NCI-H446 (cell line): ENCODE measurements around the gene DEPP1.

ENCODE experiments used
- DNase-seq, 2 experiments: peaks; one replicate each; lab custom pipeline; 2025; lab: John Stamatoyannopoulos, UW

DEPP1 gene

DNA sequence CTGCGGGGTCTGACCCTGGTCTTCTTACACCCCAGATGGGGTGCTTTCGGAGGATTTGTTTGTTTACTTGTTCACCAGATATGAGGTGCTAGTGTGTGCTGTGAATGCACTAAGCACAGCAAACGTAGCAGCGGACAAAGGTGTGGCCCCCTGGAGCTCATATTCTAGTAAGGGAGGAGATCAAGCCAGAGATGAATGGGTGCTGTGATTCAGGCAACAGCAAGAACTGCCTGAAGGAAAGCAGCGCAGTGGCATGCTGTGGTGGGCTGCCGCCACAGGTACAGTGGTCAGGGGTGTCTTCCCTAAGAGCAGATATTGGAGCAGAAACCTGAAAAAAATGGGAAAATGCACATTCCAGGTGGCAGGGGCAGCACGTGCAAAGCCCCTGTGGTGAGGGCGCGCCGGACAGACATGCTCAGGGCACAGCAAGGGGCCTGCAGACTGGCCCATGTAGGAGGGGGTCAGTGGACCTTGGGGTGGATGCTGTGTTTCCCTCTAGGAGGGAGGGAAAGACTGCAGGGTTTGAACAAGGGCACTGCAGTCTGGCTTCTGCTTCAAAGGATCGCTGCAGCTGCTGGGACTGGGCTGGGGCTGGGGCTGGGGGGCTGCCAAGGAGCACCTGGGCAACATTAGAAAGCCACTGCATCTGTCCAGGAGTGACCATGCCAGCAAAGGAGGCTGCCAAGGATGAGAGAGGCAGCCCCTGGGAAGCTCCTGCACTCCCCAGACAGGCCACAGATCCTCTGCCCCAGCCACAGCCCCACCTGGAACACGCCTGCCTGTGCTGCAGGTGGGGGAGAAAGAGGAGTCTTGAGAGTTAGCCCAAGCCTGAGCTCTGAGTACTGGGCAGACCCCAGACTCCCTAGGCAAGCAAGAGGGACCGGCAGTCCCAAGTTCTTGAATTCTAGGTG, 927 bp upstream of the DEPP1 start:
- peak in 1 of 2 experiments; percentile 10 for DNase-seq

GRCh38 chr10:44978213-44978569, 418 bp downstream of the DEPP1 start:
- DNase-seq = no peak

GRCh38 chr10:44977287-44978212, 1.1 kb downstream of the DEPP1 start:
- DNase-seq = no peak

DNA sequence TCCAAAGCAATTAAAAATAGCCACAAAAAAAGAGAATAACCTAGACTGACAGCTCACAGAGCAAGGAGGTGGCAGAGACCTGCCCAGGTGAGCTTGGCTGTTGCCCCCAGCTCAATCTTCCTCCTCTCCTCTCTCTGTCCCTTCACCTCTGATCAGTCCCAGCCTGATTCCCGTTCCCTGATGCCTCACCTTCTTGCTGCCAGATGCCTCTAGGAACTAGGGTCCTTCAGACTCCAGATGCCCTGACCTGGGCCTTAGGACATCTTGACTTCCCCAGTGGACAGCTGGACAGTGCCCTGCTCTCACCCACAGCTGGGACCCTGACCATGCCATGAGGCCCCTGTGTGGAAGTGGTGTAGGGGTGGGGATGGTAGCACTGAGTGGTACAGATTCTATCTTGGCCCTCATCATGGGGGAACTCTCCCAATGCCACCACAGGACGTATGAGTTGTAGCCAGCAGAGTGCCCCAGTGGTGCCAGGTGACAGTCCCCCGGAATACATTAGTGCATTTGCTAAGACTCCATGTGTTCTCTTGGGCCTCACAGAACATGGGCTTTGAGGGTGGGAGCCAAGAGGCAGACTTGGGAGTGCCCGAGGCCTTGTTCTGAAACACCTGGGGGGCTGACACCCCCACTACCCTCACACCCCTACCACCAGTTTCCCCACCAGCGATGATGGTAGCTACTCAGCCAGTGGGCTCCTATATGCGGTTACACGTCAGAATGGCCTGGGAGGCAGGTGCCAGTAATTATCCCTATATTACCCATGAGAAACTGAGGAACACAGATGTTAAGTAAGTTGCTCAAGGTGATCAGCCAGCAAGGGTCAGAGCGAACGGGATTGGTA, 2.0 kb downstream of the DEPP1 start:
- DNase-seq = no peak

DNA sequence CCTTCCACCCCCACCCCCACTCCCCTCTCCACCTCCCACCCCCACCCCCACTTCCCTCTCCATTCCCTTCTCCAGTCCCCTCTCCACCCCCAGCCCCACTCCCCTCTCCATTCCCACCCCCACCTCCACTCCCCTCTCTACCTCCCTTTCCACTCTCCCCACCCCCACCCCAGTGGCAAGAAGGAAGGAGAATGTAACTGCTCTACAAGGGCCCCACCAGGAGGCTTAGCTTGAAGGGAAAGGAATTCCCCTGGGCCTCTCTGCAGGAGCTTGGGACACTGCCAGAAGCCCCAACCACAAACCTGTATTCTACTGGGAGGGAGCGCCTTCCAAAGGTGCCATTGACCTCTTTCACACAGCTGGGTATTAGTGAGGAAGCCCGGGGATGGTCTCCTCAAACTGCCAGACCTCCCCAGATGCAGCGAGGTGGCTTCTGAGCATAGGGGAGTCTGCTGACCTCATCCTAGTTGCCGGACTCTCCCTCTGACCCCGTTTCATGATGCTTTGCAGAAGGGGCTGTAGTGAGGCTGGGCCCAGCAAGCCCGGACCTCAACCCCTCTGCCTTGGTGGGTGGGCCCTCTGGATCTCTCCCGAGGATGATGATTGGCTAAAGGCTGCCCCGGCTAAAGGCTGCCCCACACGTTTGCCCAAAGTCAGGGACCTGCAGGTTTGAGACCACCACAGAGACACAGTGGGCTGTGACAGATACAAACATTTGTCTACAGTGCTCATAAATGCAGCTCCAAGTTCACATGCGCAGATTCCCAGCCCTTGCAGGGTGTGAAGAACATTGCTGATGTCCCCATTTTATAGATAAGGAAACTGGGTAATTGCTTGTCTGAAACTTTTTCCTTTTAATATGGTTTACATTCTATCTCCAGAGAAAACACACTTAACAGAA, 2.9 kb downstream of the DEPP1 start:
- DNase-seq = no peak

- peak in 1 of 2 experiments; percentile 35 for DNase-seq
Observed at GRCh38 chr10:44974628-44975430, 3.8 kb downstream of the DEPP1 start.

GRCh38 chr10:44974082-44974627, 4.5 kb downstream of the DEPP1 start:
- no peak for DNase-seq

DNA sequence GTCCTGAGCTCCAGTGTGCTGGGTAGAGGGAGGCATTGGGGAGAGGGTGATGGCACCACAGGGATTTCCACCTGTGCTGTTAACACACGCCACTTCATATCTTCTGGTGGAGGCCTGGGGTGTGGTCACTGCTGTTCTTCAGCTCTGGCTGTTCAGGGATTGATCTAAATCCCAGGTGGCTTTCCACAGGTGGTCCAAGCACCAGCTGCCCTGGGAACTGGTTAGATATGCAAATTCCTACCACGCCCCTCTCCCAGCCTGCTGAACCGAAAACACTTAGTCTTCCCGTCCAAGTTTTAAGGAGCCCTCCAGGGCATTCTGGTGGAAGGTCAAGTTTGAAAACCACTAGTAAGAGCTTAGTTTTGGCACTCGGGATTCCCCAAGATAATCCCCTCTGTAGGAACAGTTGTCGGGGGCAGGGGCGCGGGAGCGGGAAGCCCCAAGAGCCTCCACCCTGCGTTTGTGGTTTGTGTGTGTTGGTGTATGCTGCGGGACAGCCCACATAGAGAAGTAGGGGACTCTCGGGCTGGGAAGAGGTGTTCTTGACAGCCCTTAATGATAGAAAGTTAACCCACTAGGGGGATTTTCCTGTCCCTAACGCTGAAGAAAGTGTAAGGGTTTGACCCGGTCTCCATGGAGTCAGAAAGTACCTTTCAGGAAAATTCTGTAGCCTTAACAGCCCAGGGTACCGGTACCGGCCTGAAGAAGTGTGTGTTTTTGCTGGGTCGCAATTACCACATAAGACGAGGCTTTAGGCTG, 5.1 kb downstream of the DEPP1 start:
- DNase-seq = no peak

- DNase-seq = no peak
Observed at GRCh38 chr10:44972874-44973306, 5.7 kb downstream of the DEPP1 start.

DNA sequence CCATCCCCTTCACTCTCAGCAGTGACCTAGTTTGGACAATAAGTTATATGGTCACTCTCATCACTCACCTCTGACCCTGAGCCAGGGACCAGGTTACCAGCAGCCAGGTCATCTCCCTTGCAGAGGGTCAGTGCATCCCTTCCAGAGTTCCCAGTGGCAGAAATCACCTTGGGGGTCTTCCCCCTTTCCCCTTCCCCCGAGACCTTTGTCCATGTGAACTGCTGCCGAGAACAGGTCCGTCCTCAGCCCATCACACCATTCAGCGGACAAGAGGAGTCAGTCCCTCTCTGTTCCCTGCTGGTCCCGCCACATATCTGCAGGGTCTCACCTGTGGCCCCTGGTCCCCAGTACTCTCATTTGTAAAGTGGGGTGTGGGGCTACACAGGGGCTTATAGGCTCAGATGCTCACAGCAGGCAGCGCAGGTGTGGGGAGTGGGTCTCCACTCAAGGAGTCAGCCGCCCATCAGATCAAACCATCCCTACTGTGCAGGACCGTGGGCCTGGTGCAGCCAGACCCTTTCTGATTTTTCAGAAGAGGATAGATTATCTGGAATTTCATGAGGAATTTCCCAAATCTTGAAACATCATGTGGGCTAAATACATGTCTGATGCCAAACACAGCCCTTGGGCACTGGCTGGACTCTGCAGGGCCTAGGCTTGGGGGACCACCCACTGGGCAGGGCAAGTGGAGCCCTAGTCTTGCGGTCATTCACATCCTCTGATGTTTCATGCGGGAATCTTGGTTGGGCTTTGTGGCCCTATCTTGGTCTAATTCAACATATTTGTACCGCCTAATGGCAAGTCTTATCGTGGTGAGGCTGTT, 6.5 kb downstream of the DEPP1 start:
- no peak for DNase-seq

DNA sequence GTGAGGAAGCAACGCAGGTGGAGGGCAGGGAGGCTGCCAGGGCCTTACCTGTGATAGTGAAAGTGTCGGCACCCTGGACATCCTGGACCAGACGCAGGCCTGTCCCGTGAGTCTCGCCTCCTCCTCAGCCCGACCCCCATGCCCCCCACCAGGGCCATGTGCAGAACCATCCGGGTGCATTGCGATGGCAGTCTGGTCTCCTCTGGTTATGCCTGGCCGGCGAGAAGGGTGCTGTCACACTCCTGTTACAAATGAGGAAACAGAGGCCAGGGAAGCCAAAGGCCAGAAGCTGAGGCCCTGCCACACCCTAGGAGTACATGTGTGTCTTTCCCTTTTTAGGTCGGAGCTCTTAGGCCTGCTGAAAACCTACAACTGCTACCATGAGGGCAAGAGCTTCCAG, 7.2 kb downstream of the DEPP1 start:
- no peak for DNase-seq

DNA sequence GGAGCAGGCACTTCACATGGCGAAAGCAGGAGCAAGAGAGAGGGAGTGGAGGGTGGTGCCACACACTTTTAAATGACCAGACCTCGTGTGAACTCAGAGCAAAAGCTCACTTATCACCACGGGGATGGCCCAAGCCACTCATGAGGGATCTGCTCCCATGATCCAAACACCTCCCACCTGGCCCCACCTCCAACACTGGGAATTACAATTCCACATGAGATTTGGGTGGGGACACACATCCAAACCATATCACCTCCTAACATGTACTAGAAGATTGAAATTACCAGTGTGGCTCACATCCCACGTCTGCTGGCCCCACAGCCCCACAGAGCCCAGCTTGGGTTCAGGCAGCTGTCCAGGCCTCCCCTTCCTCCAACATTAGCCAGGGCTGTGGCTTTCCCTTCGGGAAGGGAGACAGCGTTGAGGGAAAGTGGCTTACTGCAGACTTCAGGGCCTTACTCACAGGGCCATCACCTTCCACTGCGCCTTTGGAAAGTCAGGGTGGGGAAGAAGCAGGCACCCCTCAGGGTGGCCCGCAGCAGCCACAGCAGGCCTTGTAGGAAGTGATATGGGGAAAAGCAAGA, 7.7 kb downstream of the DEPP1 start:
- no peak for DNase-seq

- DNase-seq = no peak
Observed at GRCh38 chr10:44969854-44970253, 8.8 kb downstream of the DEPP1 start.

DNA sequence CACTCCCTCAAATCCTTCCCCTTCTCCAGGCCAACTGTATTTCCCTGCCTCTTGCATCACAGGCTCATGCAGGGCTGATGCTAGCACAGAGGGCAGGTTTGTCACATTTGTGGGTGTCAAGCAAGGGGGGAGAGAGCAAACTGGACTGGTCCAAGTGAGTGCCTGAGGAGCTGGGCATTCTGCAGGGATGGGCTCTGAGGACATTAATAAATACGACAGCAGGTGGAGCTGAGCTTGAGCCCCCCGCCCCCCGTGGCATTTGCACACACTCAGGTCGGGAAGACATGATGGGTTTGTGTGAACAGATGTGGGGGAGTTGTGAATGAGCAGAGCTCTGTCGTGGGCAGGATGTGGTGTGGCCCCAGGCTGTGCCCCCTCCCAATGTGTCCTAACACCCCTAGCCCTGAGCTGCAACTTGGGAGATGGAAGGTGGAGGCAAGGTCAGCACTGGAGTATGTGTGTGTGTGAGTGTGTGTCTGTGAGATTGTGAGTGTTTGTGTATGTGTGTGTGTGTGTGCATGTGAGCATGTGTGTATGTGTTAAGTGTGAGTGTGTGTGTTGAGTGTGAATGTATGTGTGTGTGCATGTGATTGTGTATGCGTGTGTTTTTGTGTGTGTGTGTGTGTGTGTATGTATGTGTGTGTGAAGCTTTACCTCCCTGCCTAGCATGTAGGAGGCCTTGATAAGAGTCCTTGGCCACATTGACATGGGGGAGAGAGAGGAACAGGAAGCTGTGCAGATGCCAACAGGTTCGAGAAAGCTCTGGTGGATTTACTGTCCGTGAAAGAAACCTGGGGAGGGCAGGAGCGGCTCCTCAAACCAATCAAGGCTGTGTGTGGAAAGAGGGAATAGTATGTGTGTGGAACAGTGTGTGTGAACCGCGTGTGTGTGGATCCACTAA, 9.9 kb downstream of the DEPP1 start:
- DNase-seq = no peak

GRCh38 chr10:44968091-44968490, 10.5 kb downstream of the DEPP1 start:
- no peak for DNase-seq

GRCh38 chr10:44967616-44968015, 11.0 kb downstream of the DEPP1 start:
- DNase-seq = no peak
